HCT116 (cell line): ENCODE results near the gene MMD.

Experiments
- EZH2 ChIP-seq: fragments of 200-600 bp; sonication (generic); IDR thresholded peaks from 2 replicates; pipeline ENCODE4 v1.6.1; 2017; ENCODE audit warnings: antibody characterized with exemption, mixed run types
- POLR2A ChIP-seq: IDR thresholded peaks from 2 replicates; pipeline ENCODE4 v1.7.0; 2011; ENCODE audit warnings: borderline replicate concordance; ENCODE audit not compliant: insufficient read depth, insufficient read length; ENCODE audit errors: extremely low read depth
- SIN3A ChIP-seq: IDR thresholded peaks from 2 replicates; pipeline ENCODE4 v1.6.1; 2012; ENCODE audit warnings: low read depth
- TCF7L2 ChIP-seq: IDR thresholded peaks from 2 replicates; pipeline ENCODE4 v1.7.0; 2011; ENCODE audit warnings: borderline replicate concordance, inconsistent platforms; ENCODE audit not compliant: insufficient read depth, insufficient read length; ENCODE audit errors: extremely low read depth
- ZFX ChIP-seq: fragments of 450-650 bp; IDR thresholded peaks from 2 replicates; pipeline ENCODE4 v1.6.1; 2017
- TF ChIP-seq, protein P1 (sequence below): IDR thresholded peaks from 2 replicates; pipeline ENCODE4 v1.6.1; 2012; ENCODE audit warnings: low read depth
- TF ChIP-seq, protein P2 (sequence below), 3 experiments: fragments of 200-600 bp in 1 of 3; sonication (generic) in 1 of 3; IDR thresholded peaks in 2 of 3; conservative IDR thresholded peaks in 1 of 3; 2 replicates each; pipeline ENCODE4 v1.5.1; 2012 to 2017; ENCODE audit warnings: low read depth in 2 of 3, low read length in 2 of 3, antibody characterized with exemption in 1 of 3, borderline replicate concordance in 1 of 3, control low read depth in 1 of 3, mild to moderate bottlenecking in 1 of 3, mixed read lengths in 1 of 3, mixed run types in 1 of 3, moderate library complexity in 1 of 3; ENCODE audit not compliant: insufficient read depth in 1 of 3
- TF ChIP-seq, protein P3 (sequence below): IDR thresholded peaks from 2 replicates; pipeline ENCODE4 v1.6.1; 2012

DNA sequence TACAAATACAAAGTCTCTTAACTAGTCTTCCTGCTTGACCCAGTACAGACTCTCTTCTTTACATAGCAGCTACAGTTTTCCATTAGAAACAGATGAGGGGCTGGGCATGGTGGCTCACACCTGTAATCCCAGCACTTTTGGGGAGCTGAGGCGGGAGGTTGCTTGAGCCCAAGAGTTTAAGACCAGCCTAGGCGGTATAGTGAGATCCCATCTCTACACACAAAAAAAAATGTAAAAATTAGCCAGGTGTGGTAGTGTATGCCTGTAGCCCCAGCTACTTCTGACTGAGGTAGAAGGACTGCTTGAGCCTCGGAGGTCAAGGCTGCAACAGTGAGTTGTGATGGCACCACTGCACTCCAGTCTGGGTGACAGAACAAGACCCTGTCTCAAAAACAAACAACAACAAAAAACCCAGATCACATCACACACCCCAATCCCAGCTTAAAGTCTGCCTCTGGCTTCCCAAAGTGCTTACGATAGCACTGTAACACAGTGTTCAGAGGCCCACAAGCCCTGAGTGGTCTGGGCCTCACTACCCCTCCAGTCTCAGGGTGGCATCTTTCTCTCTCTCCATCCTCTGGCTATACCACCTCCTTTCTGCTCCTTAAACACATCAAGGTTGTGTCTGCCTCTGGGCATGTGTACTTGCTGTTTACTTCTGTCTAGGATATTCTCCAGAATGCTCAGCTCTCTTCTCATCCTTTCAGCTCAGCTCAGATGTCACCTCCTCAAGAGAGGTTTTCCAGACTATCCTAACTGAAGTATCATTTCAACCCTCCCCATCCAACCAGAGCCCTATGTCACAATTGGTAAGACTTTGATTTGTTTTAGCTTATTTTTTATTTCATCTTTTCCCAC lies 4.0 kb downstream of the MMD start:
- TF ChIP-seq, protein P1, sequence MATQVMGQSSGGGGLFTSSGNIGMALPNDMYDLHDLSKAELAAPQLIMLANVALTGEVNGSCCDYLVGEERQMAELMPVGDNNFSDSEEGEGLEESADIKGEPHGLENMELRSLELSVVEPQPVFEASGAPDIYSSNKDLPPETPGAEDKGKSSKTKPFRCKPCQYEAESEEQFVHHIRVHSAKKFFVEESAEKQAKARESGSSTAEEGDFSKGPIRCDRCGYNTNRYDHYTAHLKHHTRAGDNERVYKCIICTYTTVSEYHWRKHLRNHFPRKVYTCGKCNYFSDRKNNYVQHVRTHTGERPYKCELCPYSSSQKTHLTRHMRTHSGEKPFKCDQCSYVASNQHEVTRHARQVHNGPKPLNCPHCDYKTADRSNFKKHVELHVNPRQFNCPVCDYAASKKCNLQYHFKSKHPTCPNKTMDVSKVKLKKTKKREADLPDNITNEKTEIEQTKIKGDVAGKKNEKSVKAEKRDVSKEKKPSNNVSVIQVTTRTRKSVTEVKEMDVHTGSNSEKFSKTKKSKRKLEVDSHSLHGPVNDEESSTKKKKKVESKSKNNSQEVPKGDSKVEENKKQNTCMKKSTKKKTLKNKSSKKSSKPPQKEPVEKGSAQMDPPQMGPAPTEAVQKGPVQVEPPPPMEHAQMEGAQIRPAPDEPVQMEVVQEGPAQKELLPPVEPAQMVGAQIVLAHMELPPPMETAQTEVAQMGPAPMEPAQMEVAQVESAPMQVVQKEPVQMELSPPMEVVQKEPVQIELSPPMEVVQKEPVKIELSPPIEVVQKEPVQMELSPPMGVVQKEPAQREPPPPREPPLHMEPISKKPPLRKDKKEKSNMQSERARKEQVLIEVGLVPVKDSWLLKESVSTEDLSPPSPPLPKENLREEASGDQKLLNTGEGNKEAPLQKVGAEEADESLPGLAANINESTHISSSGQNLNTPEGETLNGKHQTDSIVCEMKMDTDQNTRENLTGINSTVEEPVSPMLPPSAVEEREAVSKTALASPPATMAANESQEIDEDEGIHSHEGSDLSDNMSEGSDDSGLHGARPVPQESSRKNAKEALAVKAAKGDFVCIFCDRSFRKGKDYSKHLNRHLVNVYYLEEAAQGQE, result no peak
- TF ChIP-seq, protein P2, sequence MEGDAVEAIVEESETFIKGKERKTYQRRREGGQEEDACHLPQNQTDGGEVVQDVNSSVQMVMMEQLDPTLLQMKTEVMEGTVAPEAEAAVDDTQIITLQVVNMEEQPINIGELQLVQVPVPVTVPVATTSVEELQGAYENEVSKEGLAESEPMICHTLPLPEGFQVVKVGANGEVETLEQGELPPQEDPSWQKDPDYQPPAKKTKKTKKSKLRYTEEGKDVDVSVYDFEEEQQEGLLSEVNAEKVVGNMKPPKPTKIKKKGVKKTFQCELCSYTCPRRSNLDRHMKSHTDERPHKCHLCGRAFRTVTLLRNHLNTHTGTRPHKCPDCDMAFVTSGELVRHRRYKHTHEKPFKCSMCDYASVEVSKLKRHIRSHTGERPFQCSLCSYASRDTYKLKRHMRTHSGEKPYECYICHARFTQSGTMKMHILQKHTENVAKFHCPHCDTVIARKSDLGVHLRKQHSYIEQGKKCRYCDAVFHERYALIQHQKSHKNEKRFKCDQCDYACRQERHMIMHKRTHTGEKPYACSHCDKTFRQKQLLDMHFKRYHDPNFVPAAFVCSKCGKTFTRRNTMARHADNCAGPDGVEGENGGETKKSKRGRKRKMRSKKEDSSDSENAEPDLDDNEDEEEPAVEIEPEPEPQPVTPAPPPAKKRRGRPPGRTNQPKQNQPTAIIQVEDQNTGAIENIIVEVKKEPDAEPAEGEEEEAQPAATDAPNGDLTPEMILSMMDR (IDR thresholded peaks at IDR 0.05 in 2 of 3, conservative IDR thresholded peaks at IDR 0.05 in 1 of 3; ENCODE audit: borderline replicate concordance in 1 of 3, insufficient read depth in 1 of 3, low read depth in 2 of 3, low read length in 2 of 3), result no peak
- TF ChIP-seq EZH2, result no peak
- TF ChIP-seq, protein P3, sequence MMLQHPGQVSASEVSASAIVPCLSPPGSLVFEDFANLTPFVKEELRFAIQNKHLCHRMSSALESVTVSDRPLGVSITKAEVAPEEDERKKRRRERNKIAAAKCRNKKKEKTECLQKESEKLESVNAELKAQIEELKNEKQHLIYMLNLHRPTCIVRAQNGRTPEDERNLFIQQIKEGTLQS, result no peak
- TF ChIP-seq ZFX, result no peak
- TF ChIP-seq TCF7L2, result no peak
- TF ChIP-seq POLR2A, result no peak
- no peak for TF ChIP-seq SIN3A
